HCEC 1CT (cell line): ENCODE measurements around the gene PPFIBP2.
A peak's percentile ranks its signal among the peaks of the same experiment; 100 is the strongest.

Source experiments
- DNase-seq: peaks from one replicate; pipeline ENCODE4 v3.0.0-alpha.2; 2017

PPFIBP2 gene

GRCh38 chr11:7605186-7605943 is 91.6 kb downstream of the PPFIBP2 start:
- DNase-seq: no peak

GRCh38 chr11:7606496-7606895 is 92.7 kb downstream of the PPFIBP2 start:
- no peak for DNase-seq

DNA sequence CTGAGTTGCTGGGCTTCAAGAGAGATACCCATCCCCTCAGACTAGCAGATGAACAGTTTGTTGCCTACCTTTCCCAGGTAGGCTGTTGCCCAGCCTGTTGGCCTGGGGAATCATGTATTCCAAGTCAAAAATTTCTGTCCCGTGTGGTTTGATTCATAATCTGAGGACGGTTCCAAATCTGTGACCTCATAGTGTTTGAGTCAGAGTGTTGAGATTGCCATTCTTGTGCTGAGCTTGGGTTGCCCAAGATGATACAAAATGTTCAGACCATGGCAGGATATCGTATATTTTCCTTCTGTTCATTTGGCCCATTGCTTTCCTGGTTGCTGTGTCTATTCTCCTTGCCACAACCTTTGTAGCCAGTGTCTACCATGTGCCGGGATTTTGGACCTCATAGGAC is 95.2 kb downstream of the PPFIBP2 start:
- no peak for DNase-seq

- no peak for DNase-seq
These were observed 95.7 kb downstream of the PPFIBP2 start for GRCh38 chr11:7609521-7609920.

- DNase-seq: no peak
These were observed 96.6 kb downstream of the PPFIBP2 start for GRCh38 chr11:7610393-7610792.

- no peak for DNase-seq
These were observed 97.6 kb downstream of the PPFIBP2 start for GRCh38 chr11:7611411-7611810.

DNA sequence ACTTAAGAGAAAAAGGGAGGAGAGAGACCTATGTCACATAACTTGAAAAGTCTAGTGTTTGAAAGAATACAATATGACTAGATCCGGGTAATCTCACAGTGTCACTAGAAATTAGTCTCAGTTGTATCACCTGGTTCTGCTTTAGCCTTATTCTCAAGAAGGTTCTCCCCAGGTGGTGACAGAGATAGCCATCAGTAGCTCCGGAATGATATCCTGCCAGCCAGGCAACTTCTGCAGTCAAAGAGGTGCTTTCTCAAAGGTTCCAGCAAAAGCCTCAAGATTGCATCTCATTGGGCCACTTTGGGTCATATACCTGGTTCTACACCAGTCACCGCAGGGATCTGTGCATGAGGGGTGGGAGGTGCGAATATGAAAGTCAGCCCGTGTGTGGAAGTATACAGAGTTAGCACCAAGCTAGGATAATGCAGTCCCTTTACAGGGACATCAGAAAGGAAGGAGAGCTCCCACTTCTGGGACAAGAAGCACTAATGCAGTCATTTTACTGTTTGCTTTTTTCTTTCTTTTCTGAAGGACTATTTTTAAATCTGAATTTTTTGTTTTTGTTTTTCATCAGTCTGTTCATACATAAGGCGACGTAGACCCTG is 98.4 kb downstream of the PPFIBP2 start:
- DNase-seq: no peak

DNA sequence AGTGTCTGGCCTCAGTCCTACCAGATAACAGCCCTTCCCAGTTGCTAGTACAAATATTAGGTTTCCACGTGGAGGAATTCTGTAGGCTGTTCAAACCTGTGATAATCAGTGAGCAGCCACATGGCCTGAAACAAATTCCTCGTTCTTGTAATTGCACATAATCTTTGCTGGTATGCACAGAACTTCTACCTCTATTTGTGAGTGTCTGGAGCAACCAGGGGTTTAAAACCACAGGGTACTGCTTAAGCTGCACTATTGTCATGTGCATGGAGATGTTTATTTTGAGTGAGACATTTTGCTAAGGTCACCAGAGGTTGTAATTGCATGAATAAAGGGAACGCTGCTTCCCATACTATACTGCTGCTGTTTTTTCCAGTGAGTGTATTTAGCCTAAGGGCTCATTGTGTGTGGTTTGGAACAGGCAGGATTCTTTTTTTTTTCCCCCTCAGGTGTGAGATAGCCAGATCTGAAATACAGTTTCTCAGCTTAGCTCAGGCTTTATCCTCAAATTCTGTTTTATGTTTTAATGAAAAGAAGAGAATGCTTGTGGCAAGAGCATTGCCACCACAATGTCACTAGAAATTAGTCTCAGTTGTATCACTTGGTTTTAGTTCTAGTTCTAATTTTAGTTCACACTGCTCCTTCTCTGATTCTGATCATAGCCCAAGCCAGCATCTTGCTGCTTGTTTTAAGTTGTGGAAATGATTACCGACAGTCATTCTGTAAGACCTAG is 99.0 kb downstream of the PPFIBP2 start:
- DNase-seq: no peak

- DNase-seq: no peak
These were observed 99.6 kb downstream of the PPFIBP2 start for GRCh38 chr11:7613394-7613720.

DNA sequence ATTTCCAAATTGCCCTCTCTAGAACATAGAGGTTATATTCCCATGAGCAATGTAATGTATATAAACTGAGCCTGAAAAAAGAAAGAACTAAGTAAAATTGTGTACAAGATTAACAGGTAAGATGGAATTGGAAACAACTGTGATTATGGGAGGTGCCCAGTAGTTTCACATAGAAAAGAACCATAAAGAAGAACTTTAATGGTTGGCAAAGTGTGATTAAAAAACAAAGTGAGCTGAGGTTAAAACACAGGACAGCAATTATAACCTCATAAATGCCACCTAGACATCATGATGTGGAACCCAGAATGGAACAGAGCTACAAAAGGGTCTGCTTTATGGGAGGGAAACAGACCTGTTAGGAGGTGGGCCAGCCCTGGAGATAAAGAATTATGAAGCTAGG is 100.9 kb downstream of the PPFIBP2 start:
- DNase-seq: no peak

GRCh38 chr11:7617032-7617431 is 103.2 kb downstream of the PPFIBP2 start:
- no peak for DNase-seq

DNA sequence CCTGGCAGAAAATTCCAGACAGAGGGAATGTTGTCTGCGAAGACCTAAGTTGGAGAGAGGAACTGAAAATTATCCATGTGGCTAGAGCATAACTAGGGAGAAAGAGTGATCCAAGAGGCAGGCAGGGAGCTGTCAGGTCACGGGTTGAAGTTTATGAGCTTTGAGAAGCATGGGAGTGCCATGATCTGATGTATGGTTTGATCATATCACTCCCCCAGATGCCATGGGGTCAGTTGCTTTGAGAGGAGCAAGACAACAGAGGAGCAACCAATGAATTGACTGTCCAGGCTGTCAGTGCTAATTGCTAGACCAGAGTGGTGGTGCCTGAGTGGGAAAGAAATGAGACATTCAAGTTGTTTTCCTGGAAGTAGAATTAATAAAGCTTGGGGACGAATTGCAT is 105.5 kb downstream of the PPFIBP2 start:
- no peak for DNase-seq

GRCh38 chr11:7621090-7621489 is 107.3 kb downstream of the PPFIBP2 start:
- no peak for DNase-seq

DNA sequence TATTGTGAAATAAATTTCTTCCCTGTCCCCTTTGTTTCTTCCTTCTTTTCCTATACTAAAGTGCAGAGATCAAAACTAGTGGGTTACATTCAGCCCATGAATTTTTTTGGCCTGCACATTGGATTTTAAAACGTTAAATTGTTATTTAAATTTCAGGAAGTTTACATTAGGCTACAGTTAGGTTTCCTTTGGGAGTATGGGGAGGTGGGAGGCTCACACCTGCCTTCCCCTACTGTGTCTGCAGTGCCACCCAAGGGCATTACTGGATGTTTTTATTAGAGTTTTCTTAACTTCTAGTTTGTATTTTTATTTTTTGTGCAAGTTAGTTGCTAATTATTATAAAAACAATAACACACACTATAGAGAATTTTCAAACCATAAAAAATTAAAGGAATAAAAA is 107.8 kb downstream of the PPFIBP2 start:
- no peak for DNase-seq

DNA sequence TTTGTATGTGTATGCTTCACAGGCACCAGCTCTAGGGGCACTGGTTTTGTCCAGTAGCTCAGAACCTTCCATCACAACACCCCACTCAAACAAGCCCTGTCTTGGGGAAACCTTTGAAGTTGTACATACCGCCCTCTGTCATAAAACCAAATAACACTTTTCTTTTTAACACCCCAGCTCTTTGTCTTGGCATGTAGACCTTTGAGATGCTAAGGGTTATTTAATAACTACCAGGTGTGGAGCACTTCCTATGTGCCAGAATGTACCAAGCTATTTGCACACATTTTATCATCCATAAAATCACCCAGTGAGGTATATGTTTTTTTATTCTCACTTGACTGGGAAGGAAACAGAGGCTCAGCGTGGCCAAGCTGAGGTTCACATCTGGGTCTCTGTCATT is 108.9 kb downstream of the PPFIBP2 start:
- no peak for DNase-seq

DNA sequence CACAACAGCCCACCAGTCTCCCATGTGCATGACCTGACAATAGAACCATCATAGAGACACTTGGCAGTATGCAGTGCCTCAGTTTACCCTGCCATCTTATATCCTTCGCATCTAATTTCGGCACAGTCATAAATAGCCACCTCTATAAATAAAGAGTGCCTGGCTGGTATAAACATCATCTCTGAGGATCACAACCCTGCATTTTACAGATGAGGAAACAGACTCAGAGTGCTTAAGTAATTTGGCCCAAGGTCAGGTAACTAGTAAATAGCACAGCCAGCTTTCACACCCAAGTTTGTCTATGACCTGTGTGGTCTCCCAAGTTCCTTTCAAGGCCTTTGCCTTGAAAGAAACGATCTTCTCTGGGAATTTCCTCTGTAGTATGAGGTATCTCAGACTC is 114.9 kb downstream of the PPFIBP2 start:
- no peak for DNase-seq

DNA sequence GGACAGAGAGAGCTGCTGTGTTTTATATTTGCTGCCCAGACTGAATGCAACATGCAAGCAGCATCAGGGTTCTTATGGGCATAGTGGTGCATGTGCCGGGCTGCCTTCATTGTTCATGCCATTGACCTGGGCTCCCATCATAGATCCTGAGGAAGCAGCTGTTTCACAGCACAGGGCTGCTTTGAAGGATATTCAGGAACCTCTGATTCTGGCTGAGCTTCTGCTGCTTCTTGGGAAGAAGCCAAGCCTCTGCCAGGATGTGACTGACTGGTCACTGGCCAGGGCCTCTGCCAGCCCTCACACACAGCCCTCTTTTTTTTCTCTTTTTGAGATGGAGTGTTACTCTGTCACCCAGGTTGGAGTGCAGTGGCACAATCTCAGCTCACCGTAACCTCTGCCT is 116.2 kb downstream of the PPFIBP2 start:
- DNase-seq: no peak

DNA sequence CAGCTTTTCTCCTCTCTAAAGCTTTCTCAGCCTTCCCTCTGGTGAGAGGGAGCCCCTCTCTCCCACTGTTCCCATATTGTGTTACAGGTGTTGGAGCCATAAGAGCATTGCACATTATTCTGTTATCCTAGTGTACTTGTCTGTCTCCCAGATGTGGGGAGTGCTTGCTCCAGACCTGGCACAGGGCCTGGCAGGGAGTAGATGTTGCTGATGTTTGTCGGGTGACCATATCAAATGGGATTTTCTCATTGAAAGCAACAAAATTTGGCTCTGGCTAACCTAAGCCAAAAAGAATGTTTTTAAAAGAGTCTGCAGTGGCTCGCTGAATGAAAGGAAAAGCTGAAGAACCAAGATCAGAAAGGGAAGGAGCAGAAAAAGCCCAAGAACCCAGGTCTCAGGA is 118.4 kb downstream of the PPFIBP2 start:
- no peak for DNase-seq

DNA sequence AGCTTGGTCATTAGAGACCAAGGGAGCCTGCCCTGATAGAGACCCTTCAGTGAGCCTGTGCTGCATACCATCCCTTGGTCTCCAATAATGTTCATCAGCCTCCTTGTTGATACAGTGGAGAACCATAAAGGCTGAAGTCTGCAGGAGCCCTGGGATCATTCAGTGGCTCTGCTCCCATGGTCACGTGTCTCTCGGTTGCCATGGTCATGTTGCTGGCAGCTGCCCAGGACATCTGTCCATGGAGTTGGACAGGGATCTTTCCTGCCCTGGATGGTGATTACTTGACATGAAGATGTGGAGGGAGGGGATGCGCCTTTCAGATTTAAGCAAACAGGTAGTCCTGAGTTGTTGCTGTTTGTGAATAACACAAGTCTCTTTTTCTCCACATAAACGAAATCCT is 121.3 kb downstream of the PPFIBP2 start:
- DNase-seq: no peak

- no peak for DNase-seq
These were observed 121.9 kb downstream of the PPFIBP2 start for GRCh38 chr11:7635708-7636107.

DNA sequence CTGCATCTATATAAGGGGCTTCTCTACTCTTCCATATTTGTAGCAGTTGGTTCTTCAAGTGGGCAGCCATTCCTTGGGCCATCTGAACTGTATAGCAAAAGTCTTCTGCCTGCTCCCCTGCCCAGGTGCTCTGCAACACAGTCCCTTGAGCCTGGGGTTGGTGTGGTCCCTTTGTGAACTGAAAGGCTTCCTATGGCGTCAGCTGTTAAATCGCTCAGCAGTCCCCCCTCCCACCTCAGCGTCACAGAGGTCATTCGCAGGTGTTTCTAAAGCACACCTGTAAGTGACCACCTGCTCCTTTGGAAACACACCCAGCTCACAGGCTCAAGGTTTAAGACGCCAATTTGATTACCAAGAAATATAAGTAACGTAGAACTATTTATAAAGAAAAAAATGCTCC is 122.6 kb downstream of the PPFIBP2 start:
- DNase-seq: no peak

DNA sequence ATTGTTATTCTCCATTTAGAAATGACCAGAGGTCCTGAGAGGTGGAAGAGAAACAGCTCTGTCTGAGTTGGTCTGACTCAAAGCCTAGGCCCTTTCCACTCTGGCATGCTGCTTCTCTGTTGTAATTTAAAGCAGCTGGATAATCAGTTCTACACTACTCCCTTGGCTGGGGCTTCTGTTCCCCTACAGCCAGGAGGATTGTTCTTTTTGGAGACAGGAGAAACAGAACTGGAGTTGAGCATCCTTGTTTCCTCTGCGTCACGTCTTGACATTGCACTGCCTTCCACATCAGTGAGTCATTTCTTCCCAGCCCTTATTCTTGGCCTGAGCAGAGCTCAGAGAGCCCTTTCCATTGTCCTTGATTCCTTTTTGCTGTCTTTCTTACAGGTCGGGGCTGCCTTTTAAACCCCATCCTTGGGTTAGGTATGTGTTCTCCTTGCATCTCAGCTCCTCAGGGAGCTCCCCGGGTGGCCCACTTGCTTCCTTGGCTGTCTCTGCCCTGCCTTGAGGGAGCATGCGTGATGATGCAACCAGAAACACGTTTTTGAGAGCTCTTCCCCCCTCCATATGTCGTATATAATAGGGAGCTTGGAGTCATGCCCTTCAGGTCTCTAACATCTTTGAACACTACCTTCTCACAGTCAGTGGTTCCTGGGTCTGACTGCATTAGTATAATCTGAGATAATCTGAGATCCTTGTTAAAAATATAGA is 123.8 kb downstream of the PPFIBP2 start:
- DNase-seq: peak; percentile 57

DNA sequence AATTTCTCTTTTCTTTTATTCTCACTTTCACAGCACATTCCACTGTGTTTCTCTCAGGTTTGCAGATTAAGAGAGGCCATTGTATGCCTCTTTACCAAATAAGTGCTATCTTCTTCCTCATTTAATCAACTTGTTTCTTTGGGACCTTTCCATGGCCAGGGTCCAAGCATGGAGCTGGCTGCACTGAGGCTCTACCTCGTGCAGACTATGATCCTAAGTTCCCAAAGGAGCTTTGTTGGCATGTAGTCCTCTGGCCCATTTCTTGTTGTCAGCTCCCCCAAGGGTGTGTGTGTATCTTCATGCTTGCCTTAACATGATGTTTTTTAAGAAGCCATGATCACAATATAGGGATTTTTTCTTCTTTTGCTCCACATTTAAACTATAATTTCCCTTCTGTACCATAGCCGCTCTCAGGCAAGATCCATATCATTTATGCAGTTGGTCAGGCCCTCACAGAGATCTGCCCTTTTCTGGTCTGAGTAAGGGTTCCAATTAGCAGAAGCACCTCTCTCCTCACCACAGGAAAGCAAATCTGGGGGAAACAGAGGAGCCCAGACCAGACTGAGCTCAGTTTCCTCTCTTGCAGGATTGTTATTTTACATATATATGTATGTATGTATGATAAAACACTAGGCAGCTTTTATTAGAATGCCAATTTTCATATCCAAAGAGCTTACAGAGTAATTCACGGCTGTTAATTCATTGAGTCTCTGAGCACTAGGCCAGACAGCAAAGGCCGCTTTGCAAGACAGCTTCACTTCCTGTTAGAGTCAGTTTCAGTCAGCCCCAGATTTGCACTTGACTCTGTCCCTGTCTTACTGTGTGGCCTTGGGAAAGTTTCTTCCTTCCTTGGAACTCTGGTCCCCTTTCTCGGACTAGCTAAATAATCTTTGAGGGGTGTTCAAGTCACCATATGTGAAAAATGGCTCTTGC is 125.2 kb downstream of the PPFIBP2 start:
- DNase-seq: no peak
